ENCODE results near the gene ECI1. TPM values are rescaled to one million over a fixed set of nuclear protein-coding genes. Genes with fewer than 3 reads are reported as not detected.

The ECI1 gene
- total RNA-seq, 2 donors from 2014 or later = 71.8 to 108 TPM

DNA sequence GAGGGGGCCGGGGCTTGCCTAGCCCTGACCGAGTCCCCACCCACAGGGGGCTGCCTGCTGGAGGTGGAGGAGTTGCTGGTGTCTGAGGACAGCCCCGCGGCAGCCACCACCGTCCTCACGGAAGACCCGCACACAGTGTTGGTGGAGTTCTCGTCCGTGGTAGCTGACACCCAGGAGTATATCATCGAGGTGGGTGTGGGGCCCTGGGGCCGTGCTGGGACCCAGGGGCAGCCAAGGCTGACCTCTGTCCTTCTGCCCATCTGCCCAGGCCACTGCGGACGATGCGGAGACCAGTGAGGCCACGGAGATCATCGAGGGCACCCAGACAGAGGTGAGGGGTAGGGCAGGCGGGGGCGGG is 16.6 kb downstream of the ECI1 start:
- TF ChIP-seq, protein P1, sequence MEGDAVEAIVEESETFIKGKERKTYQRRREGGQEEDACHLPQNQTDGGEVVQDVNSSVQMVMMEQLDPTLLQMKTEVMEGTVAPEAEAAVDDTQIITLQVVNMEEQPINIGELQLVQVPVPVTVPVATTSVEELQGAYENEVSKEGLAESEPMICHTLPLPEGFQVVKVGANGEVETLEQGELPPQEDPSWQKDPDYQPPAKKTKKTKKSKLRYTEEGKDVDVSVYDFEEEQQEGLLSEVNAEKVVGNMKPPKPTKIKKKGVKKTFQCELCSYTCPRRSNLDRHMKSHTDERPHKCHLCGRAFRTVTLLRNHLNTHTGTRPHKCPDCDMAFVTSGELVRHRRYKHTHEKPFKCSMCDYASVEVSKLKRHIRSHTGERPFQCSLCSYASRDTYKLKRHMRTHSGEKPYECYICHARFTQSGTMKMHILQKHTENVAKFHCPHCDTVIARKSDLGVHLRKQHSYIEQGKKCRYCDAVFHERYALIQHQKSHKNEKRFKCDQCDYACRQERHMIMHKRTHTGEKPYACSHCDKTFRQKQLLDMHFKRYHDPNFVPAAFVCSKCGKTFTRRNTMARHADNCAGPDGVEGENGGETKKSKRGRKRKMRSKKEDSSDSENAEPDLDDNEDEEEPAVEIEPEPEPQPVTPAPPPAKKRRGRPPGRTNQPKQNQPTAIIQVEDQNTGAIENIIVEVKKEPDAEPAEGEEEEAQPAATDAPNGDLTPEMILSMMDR (IDR thresholded peaks at IDR 0.05) = no peak
- no peak overlapping the region for H3K27ac ChIP-seq
- DNase-seq (ENCODE audit: low spot score) = no peak
- H3K4me1 ChIP-seq = peaks cover 0 to 25% of the 10 kb centered on the region in 2 donors
- H3K4me3 ChIP-seq = no peak overlapping the region
- no peaks in the 10 kb centered on the region for H3K27me3 ChIP-seq
- no peaks in the 10 kb centered on the region for H3K9me3 ChIP-seq
- peaks cover 60% of the 10 kb centered on the region for H3K36me3 ChIP-seq

DNA sequence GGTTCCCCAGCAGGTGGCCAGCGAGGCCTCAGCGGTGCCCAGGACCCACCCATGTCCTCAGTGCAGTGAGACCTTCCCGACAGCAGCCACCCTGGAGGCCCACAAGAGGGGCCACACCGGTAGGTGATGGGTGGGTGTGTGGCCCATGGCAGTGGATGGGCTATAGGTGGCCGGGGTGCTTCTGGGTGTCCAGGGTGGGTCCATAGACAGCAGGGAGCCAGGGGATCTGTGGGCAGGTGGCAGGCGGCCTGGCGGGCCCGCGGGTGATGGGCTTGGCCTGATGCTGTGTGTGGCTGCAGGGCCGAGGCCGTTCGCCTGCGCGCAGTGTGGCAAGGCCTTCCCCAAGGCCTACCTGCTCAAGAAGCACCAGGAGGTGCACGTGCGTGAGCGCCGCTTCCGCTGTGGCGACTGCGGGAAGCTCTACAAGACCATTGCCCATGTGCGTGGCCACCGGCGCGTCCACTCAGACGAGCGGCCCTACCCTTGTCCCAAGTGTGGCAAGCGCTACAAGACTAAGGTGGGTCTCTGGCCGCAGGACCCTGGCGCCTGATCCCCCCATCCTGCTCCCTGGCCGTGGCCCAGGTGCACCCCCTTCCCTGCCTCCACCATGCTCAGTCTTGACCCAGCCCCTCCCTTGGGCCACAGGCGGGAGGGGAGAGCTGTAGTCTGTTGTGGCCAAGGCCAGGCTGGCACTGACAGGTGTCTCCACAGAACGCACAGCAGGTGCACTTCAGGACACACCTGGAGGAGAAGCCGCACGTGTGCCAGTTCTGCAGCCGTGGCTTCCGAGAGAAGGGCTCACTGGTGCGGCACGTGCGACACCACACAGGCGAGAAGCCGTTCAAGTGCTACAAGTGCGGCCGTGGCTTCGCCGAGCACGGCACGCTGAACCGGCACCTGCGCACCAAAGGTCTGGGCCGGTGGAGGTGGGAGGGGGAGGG is 17.2 kb downstream of the ECI1 start:
- Histone ChIP-seq H3K4me3 (no peak overlapping the region), H3K27me3 (no peaks in the 10 kb centered on the region), H3K9me3 (no peaks in the 10 kb centered on the region), H3K36me3 (peaks cover 67% of the 10 kb centered on the region), H3K27ac (no peak overlapping the region), H3K4me1 (peaks cover 0 to 25% of the 10 kb centered on the region in 2 donors)
- no peak for DNase-seq (ENCODE audit: low spot score)
- TF ChIP-seq, protein P1 (IDR thresholded peaks at IDR 0.05) = no peak

DNA sequence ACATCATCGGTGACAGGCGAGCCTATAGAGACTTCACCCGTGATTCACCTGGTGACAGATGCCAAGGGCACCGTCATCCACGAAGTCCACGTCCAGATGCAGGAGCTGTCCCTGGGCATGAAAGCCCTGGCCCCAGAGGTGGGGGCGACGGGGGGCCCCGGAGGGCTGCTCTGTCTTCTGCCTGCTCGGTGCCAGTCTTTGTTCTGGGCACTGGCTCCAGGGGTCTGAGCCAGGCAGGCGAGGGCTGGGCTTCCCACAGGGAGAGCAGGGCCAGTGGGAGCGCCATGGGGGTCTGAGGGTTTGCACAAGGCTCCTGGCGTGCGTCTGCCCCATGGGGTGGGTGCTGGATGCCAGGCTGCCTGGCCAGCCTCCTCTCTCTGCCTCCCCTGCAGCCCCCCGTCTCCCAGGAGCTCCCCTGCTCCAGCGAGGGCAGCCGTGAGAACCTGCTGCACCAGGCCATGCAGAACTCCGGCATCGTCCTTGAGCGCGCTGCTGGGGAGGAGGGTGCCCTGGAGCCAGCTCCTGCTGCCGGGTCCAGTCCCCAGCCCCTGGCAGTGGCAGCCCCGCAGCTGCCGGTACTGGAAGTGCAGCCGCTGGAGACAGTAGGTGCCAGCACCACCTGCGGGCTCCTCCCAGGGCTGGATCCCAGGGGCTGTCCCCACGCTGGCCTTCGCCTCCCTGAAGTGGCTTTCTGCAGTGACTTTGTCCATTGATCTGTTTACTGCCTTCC is 18.2 kb downstream of the ECI1 start:
- Histone ChIP-seq H3K27me3 (no peaks in the 10 kb centered on the region), H3K4me1 (peaks cover 0 to 25% of the 10 kb centered on the region in 2 donors), H3K27ac (no peak overlapping the region), H3K9me3 (no peaks in the 10 kb centered on the region), H3K4me3 (no peak overlapping the region), H3K36me3 (peaks cover 76% of the 10 kb centered on the region)
- TF ChIP-seq, protein P1 (IDR thresholded peaks at IDR 0.05) = no peak
- DNase-seq (ENCODE audit: low spot score) = no peak

DNA sequence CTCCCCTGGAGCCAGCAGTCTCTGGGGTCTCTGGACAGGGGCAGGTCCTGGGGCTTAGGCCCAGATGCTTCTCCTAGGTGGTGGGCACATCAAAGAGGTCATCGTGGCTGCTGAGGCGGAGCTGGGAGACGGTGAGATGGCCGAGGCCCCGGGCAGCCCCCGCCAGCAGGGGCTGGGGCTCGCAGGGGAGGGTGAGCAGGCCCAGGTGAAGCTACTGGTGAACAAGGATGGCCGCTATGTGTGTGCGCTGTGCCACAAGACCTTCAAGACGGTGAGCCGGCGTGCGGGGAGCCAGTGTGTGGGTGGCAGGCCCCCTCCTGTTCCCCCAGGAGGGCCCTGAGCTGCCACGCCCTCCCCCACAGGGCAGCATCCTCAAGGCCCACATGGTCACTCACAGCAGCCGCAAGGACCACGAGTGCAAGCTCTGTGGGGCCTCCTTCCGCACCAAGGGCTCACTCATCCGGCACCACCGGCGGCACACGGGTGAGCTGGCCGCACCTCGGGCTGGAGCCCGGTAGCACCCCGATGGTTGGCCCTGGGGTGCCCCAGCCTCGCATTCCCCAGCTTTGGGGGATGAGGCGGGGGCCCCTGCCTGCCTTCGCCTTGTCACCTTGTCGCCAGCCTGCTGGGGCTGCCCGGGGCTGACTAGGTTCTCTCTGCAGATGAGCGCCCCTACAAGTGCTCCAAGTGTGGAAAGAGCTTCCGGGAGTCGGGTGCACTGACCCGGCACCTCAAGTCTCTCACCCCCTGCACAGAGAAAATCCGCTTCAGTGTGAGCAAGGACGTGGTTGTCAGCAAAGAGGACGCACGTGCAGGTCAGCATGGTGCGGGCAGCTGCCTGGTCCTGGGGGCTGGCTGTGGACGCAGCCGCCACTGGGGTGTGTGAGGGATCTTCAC is 19.0 kb downstream of the ECI1 start:
- peaks cover 77% of the 10 kb centered on the region for H3K36me3 ChIP-seq
- no peaks in the 10 kb centered on the region for H3K27me3 ChIP-seq
- TF ChIP-seq, protein P1 (IDR thresholded peaks at IDR 0.05) = no peak
- H3K27ac ChIP-seq = no peak overlapping the region
- H3K4me3 ChIP-seq = no peak overlapping the region
- DNase-seq (ENCODE audit: low spot score) = no peak
- H3K9me3 ChIP-seq = no peaks in the 10 kb centered on the region
- H3K4me1 ChIP-seq = peaks cover 0 to 17% of the 10 kb centered on the region in 2 donors

All from right atrium auricular region (tissue), 2 donors.